ENCODE measurements around the gene SCMH1. TPM values are rescaled to one million over a fixed set of nuclear protein-coding genes. Genes with fewer than 3 reads are reported as not detected.

Gene SCMH1
- total and polyA plus RNA-seq, 2 experiments from 2014 or later: 48.1 to 52.3 TPM

DNA sequence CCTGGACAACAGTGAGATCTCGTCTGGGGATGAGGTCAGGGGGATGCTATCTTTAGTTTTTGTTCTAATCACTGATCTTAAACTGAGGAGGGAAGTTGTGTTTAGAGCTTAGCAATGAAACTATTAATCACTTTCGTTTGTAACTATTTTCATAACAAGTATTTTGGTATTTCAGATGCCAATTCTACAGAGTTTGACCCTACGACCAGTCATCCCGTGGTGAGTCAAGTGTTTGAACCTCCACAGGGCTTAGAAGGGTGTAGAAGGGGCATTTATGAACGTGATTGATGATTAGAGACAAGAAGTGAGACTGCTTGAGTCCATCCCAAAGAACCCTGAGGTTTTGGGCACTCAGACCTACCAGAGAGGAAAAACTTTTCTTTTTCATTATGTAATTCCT is 236.2 kb downstream of the SCMH1 start:
- no peak overlapping the region for H3K4me2 ChIP-seq
- H4K20me1 ChIP-seq (ENCODE audit: insufficient read depth, poor library complexity, severe bottlenecking): no peaks in the 10 kb centered on the region
- no peak overlapping the region for H3K27ac ChIP-seq
- H3K79me2 ChIP-seq: no peaks in the 10 kb centered on the region
- no peak overlapping the region for H3K4me3 ChIP-seq
- H3K4me1 ChIP-seq (ENCODE audit: insufficient read depth): peaks cover 5% of the 10 kb centered on the region
- no peak overlapping the region for H2AFZ ChIP-seq
- DNase-seq (ENCODE audit: low spot score): no peak
- no peaks in the 10 kb centered on the region for H3K9me2 ChIP-seq (replicated peaks; ENCODE audit: insufficient read depth)
- TF ChIP-seq EZH2phosphoT487 (IDR thresholded peaks at IDR 0.05; ENCODE audit: low read depth, severe bottlenecking, unreplicated experiment) (no peak), CTCF (IDR thresholded peaks at IDR 0.05; ENCODE audit: poor library complexity) (no peak), EZH2 (IDR thresholded peaks at IDR 0.05; ENCODE audit: borderline replicate concordance) (no peak)
- 89% methylated on average over 5 of the region's 5 CpGs for WGBS (ENCODE audit: low lambda C conversion rate, missing lambda C conversion rate)
- no peaks in the 10 kb centered on the region for H3K27me3 ChIP-seq
- H3K9me3 ChIP-seq (ENCODE audit: low read depth): no peaks in the 10 kb centered on the region
- no peaks in the 10 kb centered on the region for H3K36me3 ChIP-seq (replicated peaks; ENCODE audit: insufficient read depth, low read depth)

DNA sequence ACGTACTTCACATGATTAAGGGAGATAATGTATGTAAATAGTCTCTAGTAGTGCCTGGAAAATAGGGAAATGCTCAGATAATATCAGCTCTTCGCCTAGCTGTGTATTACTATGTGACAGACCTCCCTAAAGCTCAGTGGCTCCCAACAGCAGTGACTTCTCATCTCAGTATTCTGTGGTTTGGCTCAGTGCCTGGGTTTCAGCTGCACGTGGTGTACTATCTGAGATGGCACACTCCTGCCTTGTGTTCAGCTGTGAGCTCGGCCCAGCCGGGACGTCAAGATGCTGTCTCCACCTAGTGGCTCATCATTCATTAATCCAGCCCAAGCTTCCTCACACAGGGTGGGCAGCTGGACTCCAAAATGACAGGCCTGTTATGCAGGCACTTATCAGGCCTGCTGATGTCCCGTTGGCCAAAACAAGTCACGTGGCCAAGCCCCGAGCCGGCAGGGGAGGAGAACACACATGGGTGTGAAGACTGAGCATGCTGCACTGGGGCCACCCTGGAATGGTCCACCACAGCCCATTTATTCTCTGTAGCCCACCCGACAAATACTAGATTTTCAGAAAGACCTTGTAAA is 238.4 kb downstream of the SCMH1 start:
- H3K4me3 ChIP-seq: no peak overlapping the region
- no peak overlapping the region for H3K4me2 ChIP-seq
- no peaks in the 10 kb centered on the region for H3K36me3 ChIP-seq (replicated peaks; ENCODE audit: insufficient read depth, low read depth)
- no peaks in the 10 kb centered on the region for H4K20me1 ChIP-seq (ENCODE audit: insufficient read depth, poor library complexity, severe bottlenecking)
- H3K79me2 ChIP-seq: no peaks in the 10 kb centered on the region
- H3K9me3 ChIP-seq (ENCODE audit: low read depth): no peaks in the 10 kb centered on the region
- H3K4me1 ChIP-seq (ENCODE audit: insufficient read depth): peaks cover 5% of the 10 kb centered on the region
- H2AFZ ChIP-seq: no peak overlapping the region
- TF ChIP-seq CTCF (IDR thresholded peaks at IDR 0.05; ENCODE audit: poor library complexity): peak; percentile 55
- no peak for TF ChIP-seq EZH2phosphoT487 (IDR thresholded peaks at IDR 0.05; ENCODE audit: low read depth, severe bottlenecking, unreplicated experiment)
- H3K27me3 ChIP-seq: no peaks in the 10 kb centered on the region
- H3K27ac ChIP-seq: no peak overlapping the region
- H3K9me2 ChIP-seq (replicated peaks; ENCODE audit: insufficient read depth): no peaks in the 10 kb centered on the region
- DNase-seq (ENCODE audit: low spot score): peak; percentile 93
- 49% methylated on average over 11 of the region's 11 CpGs for WGBS (ENCODE audit: low lambda C conversion rate, missing lambda C conversion rate)

- TF ChIP-seq EZH2 (IDR thresholded peaks at IDR 0.05; ENCODE audit: borderline replicate concordance) (no peak), EZH2phosphoT487 (IDR thresholded peaks at IDR 0.05; ENCODE audit: low read depth, severe bottlenecking, unreplicated experiment) (no peak), CTCF (IDR thresholded peaks at IDR 0.05; ENCODE audit: poor library complexity) (no peak)
- H3K4me3 ChIP-seq: no peak overlapping the region
- 90% methylated on average over 9 of the region's 9 CpGs for WGBS (ENCODE audit: low lambda C conversion rate, missing lambda C conversion rate)
- no peak overlapping the region for H2AFZ ChIP-seq
- no peaks in the 10 kb centered on the region for H3K27me3 ChIP-seq
- peaks cover 3% of the 10 kb centered on the region for H3K79me2 ChIP-seq
- no peaks in the 10 kb centered on the region for H3K9me2 ChIP-seq (replicated peaks; ENCODE audit: insufficient read depth)
- DNase-seq (ENCODE audit: low spot score): no peak
- no peaks in the 10 kb centered on the region for H3K9me3 ChIP-seq (ENCODE audit: low read depth)
- no peak overlapping the region for H3K27ac ChIP-seq
- no peaks in the 10 kb centered on the region for H4K20me1 ChIP-seq (ENCODE audit: insufficient read depth, poor library complexity, severe bottlenecking)
- peaks cover 5% of the 10 kb centered on the region for H3K4me1 ChIP-seq (ENCODE audit: insufficient read depth)
- no peaks in the 10 kb centered on the region for H3K36me3 ChIP-seq (replicated peaks; ENCODE audit: insufficient read depth, low read depth)
- no peak overlapping the region for H3K4me2 ChIP-seq
Observed at GRCh38 chr1:41003127-41003639, 238.9 kb downstream of the SCMH1 start.

Data from hepatocyte (in vitro differentiated cells).